ENCODE measurements around the gene CCDC12. TPM values are rescaled to one million over a fixed set of nuclear protein-coding genes. Genes with fewer than 3 reads are reported as not detected.

CCDC12 gene
- total RNA-seq, 1 experiment from 2014 or later = 46.5 TPM

GRCh38 chr3:46890132-46890531 is 86.4 kb downstream of the CCDC12 start:
- Histone ChIP-seq H2AFZ (ENCODE audit: low read depth, low read length, poor library complexity, severe bottlenecking) (no peak overlapping the region), H3K79me2 (ENCODE audit: insufficient read depth, low read length) (no peaks in the 10 kb centered on the region), H3K36me3 (ENCODE audit: control insufficient read depth in 1 of 2, insufficient read depth in 2 of 2, low read length in 2 of 2) (no peaks in the 10 kb centered on the region), H3K9ac (ENCODE audit: low read length) (no peak overlapping the region), H3K4me1 (ENCODE audit: control insufficient read depth in 1 of 2, insufficient read depth in 2 of 2, low read length in 2 of 2) (peaks cover 0 to 13% of the 10 kb centered on the region in 2 experiments; a peak in 2 of 4 replicates), H3K4me2 (ENCODE audit: low read length) (no peak overlapping the region), H3K4me3 (replicated peaks in 1 of 2; ENCODE audit: low read depth in 1 of 2, low read length in 2 of 2) (no peak overlapping the region), H4K20me1 (ENCODE audit: insufficient read depth) (no peaks in the 10 kb centered on the region), H3K9me3 (ENCODE audit: control insufficient read depth in 1 of 2, insufficient read depth in 1 of 2, low read depth in 1 of 2, low read length in 2 of 2) (no peaks in the 10 kb centered on the region), H3K27ac (ENCODE audit: low read depth, low read length) (no peak overlapping the region), H3K27me3 (ENCODE audit: insufficient read depth, low read length) (no peaks in the 10 kb centered on the region), H3K9me2 (ENCODE audit: insufficient read depth) (no peaks in the 10 kb centered on the region)
- CTCF ChIA-PET = no interaction called here
- POLR2A ChIA-PET = no interaction called here
- intact Hi-C loops (cut with micrococcal nuclease) = no loop called here
- no TSS peak for BruUV-seq (replicated peaks)
- ATAC-seq = no peak
- DNase-seq (ENCODE audit: low read depth, low spot score) = no peak
- TF ChIP-seq TCF7L2 (IDR thresholded peaks at IDR 0.05; ENCODE audit: borderline replicate concordance, extremely low read depth, insufficient read depth, insufficient read length) = no peak
- TF ChIP-seq, protein P1, sequence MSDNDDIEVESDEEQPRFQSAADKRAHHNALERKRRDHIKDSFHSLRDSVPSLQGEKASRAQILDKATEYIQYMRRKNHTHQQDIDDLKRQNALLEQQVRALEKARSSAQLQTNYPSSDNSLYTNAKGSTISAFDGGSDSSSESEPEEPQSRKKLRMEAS (IDR thresholded peaks at IDR 0.05) = no peak
- TF ChIP-seq, protein P2, sequence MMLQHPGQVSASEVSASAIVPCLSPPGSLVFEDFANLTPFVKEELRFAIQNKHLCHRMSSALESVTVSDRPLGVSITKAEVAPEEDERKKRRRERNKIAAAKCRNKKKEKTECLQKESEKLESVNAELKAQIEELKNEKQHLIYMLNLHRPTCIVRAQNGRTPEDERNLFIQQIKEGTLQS (IDR thresholded peaks at IDR 0.05) = no peak
- TF ChIP-seq YY1 (IDR thresholded peaks at IDR 0.05; ENCODE audit: extremely low read depth, insufficient replicate concordance, low read depth, low read length) = no peak
- TF ChIP-seq RAD21 (IDR thresholded peaks at IDR 0.05; ENCODE audit: low read depth) = no peak
- no peak for TF ChIP-seq ZFX (IDR thresholded peaks at IDR 0.05)
- TF ChIP-seq ZNF274 (IDR thresholded peaks at IDR 0.05; ENCODE audit: low read depth, low read length) = no peak
- no peak for TF ChIP-seq ELF1 (IDR thresholded peaks at IDR 0.05; ENCODE audit: borderline replicate concordance, low read depth)
- no peak for TF ChIP-seq SP1 (IDR thresholded peaks at IDR 0.05; ENCODE audit: low read depth)
- TF ChIP-seq, protein P3, sequence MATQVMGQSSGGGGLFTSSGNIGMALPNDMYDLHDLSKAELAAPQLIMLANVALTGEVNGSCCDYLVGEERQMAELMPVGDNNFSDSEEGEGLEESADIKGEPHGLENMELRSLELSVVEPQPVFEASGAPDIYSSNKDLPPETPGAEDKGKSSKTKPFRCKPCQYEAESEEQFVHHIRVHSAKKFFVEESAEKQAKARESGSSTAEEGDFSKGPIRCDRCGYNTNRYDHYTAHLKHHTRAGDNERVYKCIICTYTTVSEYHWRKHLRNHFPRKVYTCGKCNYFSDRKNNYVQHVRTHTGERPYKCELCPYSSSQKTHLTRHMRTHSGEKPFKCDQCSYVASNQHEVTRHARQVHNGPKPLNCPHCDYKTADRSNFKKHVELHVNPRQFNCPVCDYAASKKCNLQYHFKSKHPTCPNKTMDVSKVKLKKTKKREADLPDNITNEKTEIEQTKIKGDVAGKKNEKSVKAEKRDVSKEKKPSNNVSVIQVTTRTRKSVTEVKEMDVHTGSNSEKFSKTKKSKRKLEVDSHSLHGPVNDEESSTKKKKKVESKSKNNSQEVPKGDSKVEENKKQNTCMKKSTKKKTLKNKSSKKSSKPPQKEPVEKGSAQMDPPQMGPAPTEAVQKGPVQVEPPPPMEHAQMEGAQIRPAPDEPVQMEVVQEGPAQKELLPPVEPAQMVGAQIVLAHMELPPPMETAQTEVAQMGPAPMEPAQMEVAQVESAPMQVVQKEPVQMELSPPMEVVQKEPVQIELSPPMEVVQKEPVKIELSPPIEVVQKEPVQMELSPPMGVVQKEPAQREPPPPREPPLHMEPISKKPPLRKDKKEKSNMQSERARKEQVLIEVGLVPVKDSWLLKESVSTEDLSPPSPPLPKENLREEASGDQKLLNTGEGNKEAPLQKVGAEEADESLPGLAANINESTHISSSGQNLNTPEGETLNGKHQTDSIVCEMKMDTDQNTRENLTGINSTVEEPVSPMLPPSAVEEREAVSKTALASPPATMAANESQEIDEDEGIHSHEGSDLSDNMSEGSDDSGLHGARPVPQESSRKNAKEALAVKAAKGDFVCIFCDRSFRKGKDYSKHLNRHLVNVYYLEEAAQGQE (IDR thresholded peaks at IDR 0.05; ENCODE audit: low read depth) = no peak
- no peak for TF ChIP-seq JUND (IDR thresholded peaks at IDR 0.05)
- no peak for TF ChIP-seq POLR2AphosphoS5 (IDR thresholded peaks at IDR 0.05; ENCODE audit: low read depth, low read length)
- TF ChIP-seq EZH2 (IDR thresholded peaks at IDR 0.05) = no peak
- TF ChIP-seq CBX3 (IDR thresholded peaks at IDR 0.05; ENCODE audit: low read depth) = no peak
- no peak for TF ChIP-seq CEBPB (IDR thresholded peaks at IDR 0.05; ENCODE audit: low read depth)
- no peak for TF ChIP-seq POLR2A (IDR thresholded peaks at IDR 0.05; ENCODE audit: borderline replicate concordance, extremely low read depth, insufficient read depth, insufficient read length)
- TF ChIP-seq, protein P4, sequence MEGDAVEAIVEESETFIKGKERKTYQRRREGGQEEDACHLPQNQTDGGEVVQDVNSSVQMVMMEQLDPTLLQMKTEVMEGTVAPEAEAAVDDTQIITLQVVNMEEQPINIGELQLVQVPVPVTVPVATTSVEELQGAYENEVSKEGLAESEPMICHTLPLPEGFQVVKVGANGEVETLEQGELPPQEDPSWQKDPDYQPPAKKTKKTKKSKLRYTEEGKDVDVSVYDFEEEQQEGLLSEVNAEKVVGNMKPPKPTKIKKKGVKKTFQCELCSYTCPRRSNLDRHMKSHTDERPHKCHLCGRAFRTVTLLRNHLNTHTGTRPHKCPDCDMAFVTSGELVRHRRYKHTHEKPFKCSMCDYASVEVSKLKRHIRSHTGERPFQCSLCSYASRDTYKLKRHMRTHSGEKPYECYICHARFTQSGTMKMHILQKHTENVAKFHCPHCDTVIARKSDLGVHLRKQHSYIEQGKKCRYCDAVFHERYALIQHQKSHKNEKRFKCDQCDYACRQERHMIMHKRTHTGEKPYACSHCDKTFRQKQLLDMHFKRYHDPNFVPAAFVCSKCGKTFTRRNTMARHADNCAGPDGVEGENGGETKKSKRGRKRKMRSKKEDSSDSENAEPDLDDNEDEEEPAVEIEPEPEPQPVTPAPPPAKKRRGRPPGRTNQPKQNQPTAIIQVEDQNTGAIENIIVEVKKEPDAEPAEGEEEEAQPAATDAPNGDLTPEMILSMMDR (IDR thresholded peaks at IDR 0.05 in 2 of 3, conservative IDR thresholded peaks at IDR 0.05 in 1 of 3; ENCODE audit: borderline replicate concordance in 1 of 3, insufficient read depth in 1 of 3, low read depth in 2 of 3, low read length in 2 of 3) = no peak
- no peak for TF ChIP-seq SIN3A (IDR thresholded peaks at IDR 0.05; ENCODE audit: low read depth)
- TF ChIP-seq SRF (IDR thresholded peaks at IDR 0.05; ENCODE audit: low read depth) = no peak
- RAD21 ChIA-PET (ENCODE audit: low non-redundant PET in 1 of 2, low total read pairs in 2 of 2, uncharacterized antibody in 2 of 2, unreplicated experiment in 2 of 2) = interaction anchor here in 1 of 2 experiments (0.7 kb wide), 1 partner anchor 198 kb away, joined by 4 read pairs; no protein-coding TSS in a partner anchor
